ENCODE measurements around the gene TAGAP.

Gene TAGAP

DNA sequence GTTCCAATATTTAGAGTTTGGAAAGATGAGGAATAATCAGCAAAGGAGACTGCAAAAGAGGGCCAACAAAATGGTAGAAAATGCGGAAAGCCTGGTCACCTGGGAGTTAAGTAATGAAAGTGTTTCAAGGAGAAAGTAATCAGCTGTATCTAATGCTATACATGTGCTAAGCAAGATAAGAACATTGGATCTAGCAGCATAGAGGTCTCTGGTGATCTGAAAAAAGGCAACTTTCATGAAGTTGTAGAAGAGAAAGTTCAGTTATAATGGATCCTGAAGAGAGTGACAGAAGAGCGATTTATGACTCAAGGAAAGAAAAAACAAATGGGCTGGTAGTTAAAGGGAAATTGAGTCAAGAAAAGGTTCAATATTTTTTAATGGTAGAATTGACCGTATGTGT, 40.2 kb downstream of the TAGAP start:
- Histone ChIP-seq H3K4me3 (ENCODE audit: low read length in 2 of 2) (no peak overlapping the region), H3K14ac (ENCODE audit: low read length) (no peak overlapping the region), H2BK12ac (ENCODE audit: low read length) (no peak overlapping the region), H3K4me2 (ENCODE audit: insufficient read depth, low read length, poor library complexity, severe bottlenecking) (no peak overlapping the region), H3K18ac (ENCODE audit: low read length) (no peak overlapping the region), H3K4me1 (ENCODE audit: control insufficient read depth in 2 of 2, insufficient read depth in 1 of 2, low read depth in 1 of 2, low read length in 2 of 2) (no peaks in the 10 kb centered on the region), H4K91ac (ENCODE audit: low read depth, low read length, poor library complexity) (no peak overlapping the region), H3K27me3 (ENCODE audit: control insufficient read depth in 3 of 3, insufficient read depth in 3 of 3, low read depth in 1 of 3, low read length in 3 of 3) (no peaks in the 10 kb centered on the region), H2BK120ac (ENCODE audit: low read depth, low read length) (no peak overlapping the region), H2BK15ac (ENCODE audit: low read length) (no peak overlapping the region), H3K79me1 (ENCODE audit: low read depth, low read length) (no peaks in the 10 kb centered on the region), H3K23ac (ENCODE audit: low read depth, low read length, poor library complexity) (no peak overlapping the region), H3K4ac (ENCODE audit: low read length) (no peak overlapping the region), H3K9ac (ENCODE audit: low read depth, low read length, poor library complexity) (no peak overlapping the region), H2AFZ (ENCODE audit: low read length) (no peak overlapping the region), H4K8ac (ENCODE audit: low read depth, low read length) (no peak overlapping the region), H3K9me3 (replicated peaks in 1 of 2; ENCODE audit: control insufficient read depth in 2 of 2, insufficient read depth in 1 of 2, low read depth in 1 of 2, low read length in 2 of 2) (no peaks in the 10 kb centered on the region), H3K36me3 (replicated peaks in 1 of 2; ENCODE audit: control insufficient read depth in 2 of 2, insufficient read depth in 2 of 2, low read length in 2 of 2) (no peaks in the 10 kb centered on the region), H2BK5ac (ENCODE audit: low read length) (no peak overlapping the region), H3K27ac (replicated peaks; ENCODE audit: low read length) (no peak overlapping the region), H2AK5ac (ENCODE audit: low read depth, low read length) (no peak overlapping the region)
- 100% methylated on average over 1 of the region's 3 CpGs; no CpG with 5 or more reads in 1 of the 2 donors for WGBS, 2 donors (ENCODE audit: extremely low coverage in 2 of 2, insufficient read length in 2 of 2, insufficient replicate concordance in 1 of 2)
- no peak for DNase-seq (ENCODE audit: low spot score)

DNA sequence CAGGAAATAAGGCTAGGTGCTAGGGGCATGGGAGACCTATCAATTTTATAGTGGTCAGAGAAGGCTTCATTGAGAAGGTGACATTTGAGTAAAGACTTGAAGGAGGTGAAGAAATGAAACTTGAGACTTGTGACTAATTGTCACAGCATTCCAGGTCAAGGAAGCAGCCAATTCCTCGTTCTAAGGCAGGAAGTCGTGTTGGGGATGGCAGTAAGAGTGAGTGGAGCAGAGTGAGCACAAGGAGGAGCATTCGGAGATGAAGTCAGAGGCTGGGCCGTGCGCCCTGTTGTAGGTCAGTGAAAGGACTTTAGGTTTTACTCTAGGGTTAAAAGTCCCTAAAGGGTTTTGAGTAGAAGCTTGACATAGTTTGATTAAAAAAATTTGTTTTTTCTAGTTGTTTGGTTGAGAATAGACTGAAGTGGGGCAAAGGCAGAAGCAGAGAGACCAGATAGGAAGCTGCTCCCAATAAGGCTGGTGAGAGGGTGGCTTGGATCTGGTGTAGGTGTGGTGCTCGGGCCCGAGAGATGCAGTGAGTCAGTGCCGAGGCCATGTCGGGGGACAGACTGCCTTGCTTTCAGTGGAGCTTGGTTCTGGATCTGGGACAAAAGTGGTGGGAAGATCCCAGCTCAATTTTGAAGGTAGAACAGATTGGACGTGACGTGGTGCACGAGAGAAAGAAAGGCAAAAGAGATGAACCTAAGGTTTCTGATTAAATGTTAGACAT, 42.2 kb downstream of the TAGAP start:
- no peaks in the 10 kb centered on the region for H3K9me3 ChIP-seq (replicated peaks in 1 of 2; ENCODE audit: control insufficient read depth in 2 of 2, insufficient read depth in 1 of 2, low read depth in 1 of 2, low read length in 2 of 2)
- WGBS, 2 donors (ENCODE audit: extremely low coverage in 2 of 2, insufficient read length in 2 of 2, insufficient replicate concordance in 1 of 2) = no CpG with 5 or more reads among the region's 12 CpGs
- peaks cover 0 to 2% of the 10 kb centered on the region in 2 donors for H3K4me1 ChIP-seq (ENCODE audit: control insufficient read depth in 2 of 2, insufficient read depth in 1 of 2, low read depth in 1 of 2, low read length in 2 of 2)
- no peak overlapping the region for H4K8ac ChIP-seq (ENCODE audit: low read depth, low read length)
- no peaks in the 10 kb centered on the region for H3K27me3 ChIP-seq (ENCODE audit: control insufficient read depth in 3 of 3, insufficient read depth in 3 of 3, low read depth in 1 of 3, low read length in 3 of 3)
- no peak overlapping the region for H2BK120ac ChIP-seq (ENCODE audit: low read depth, low read length)
- no peak overlapping the region for H3K4ac ChIP-seq (ENCODE audit: low read length)
- no peak overlapping the region for H2AFZ ChIP-seq (ENCODE audit: low read length)
- H3K23ac ChIP-seq (ENCODE audit: low read depth, low read length, poor library complexity) = no peak overlapping the region
- no peak overlapping the region for H2BK15ac ChIP-seq (ENCODE audit: low read length)
- H3K4me2 ChIP-seq (ENCODE audit: insufficient read depth, low read length, poor library complexity, severe bottlenecking) = no peak overlapping the region
- H3K27ac ChIP-seq (replicated peaks; ENCODE audit: low read length) = no peak overlapping the region
- H3K36me3 ChIP-seq (replicated peaks in 1 of 2; ENCODE audit: control insufficient read depth in 2 of 2, insufficient read depth in 2 of 2, low read length in 2 of 2) = no peaks in the 10 kb centered on the region
- DNase-seq (ENCODE audit: low spot score) = no peak
- no peak overlapping the region for H3K18ac ChIP-seq (ENCODE audit: low read length)
- no peak overlapping the region for H3K4me3 ChIP-seq (ENCODE audit: low read length in 2 of 2)
- H3K9ac ChIP-seq (ENCODE audit: low read depth, low read length, poor library complexity) = no peak overlapping the region
- H2BK5ac ChIP-seq (ENCODE audit: low read length) = no peak overlapping the region
- H4K91ac ChIP-seq (ENCODE audit: low read depth, low read length, poor library complexity) = no peak overlapping the region
- H2BK12ac ChIP-seq (ENCODE audit: low read length) = no peak overlapping the region
- no peaks in the 10 kb centered on the region for H3K79me1 ChIP-seq (ENCODE audit: low read depth, low read length)
- H2AK5ac ChIP-seq (ENCODE audit: low read depth, low read length) = no peak overlapping the region
- no peak overlapping the region for H3K14ac ChIP-seq (ENCODE audit: low read length)

DNA sequence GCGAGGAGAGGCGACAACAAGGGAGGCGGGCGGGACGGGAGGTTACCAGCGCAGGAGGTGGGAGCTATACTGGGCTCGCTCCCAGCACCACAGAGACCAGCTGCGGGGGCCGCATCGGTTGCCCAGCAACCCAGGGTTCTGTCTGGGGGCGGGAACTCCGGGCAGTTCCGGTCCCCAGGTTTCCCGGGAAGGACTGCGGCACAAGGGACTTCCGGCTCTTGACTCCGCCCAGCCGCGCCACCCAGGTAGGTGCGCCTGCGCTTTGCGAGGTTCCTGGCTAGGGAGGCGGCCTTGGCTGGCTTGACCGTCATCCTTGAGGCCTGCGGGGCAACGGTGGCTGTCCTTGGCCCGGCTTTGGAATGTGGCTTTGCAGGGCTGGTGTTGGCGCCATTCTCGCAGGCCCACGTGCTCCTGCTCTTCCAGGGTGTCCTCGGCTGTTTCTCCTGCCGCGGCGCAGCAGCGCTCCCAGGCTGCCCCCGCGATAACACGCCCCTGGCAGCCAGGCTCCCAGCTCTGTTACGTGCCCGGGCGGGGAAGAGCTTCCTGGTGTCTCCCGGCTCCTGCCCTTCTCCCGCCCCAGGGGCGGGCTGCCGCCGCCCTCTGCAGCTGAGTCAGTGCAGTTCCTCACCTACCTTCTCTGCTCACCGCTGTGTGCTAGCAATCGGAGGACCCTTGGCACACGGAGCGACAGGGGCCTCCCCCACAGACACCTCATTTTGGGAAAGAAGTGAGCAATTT, 45.0 kb downstream of the TAGAP start, which contains the start of gene RSPH3:
Gene RSPH3, minus strand, starts transcription at position 537 of the 738 bp plus-strand sequence. CDS start 652 bp downstream, outside the sequence.
- no peak within 1 kb of the TSS for H4K8ac ChIP-seq (ENCODE audit: low read depth, low read length)
- peak within 1 kb of the TSS; percentile 93 for H3K9ac ChIP-seq (ENCODE audit: low read depth, low read length, poor library complexity)
- no peaks in the 10 kb centered on the region for H3K79me1 ChIP-seq (ENCODE audit: low read depth, low read length)
- H3K9me3 ChIP-seq (replicated peaks in 1 of 2; ENCODE audit: control insufficient read depth in 2 of 2, insufficient read depth in 1 of 2, low read depth in 1 of 2, low read length in 2 of 2) = peaks cover 0 to 3% of the 10 kb centered on the region in 2 donors
- no peaks in the 10 kb centered on the region for H3K36me3 ChIP-seq (replicated peaks in 1 of 2; ENCODE audit: control insufficient read depth in 2 of 2, insufficient read depth in 2 of 2, low read length in 2 of 2)
- H3K14ac ChIP-seq (ENCODE audit: low read length) = no peak within 1 kb of the TSS
- H3K27me3 ChIP-seq (ENCODE audit: control insufficient read depth in 3 of 3, insufficient read depth in 3 of 3, low read depth in 1 of 3, low read length in 3 of 3) = no peaks in the 10 kb centered on the region
- no peak within 1 kb of the TSS for H2AK5ac ChIP-seq (ENCODE audit: low read depth, low read length)
- DNase-seq (ENCODE audit: low spot score) = peak; percentile 93
- WGBS, 2 donors (ENCODE audit: extremely low coverage in 2 of 2, insufficient read length in 2 of 2, insufficient replicate concordance in 1 of 2) = no CpG with 5 or more reads among the region's 50 CpGs
- no peak within 1 kb of the TSS for H2BK12ac ChIP-seq (ENCODE audit: low read length)
- H3K4me2 ChIP-seq (ENCODE audit: insufficient read depth, low read length, poor library complexity, severe bottlenecking) = peak within 1 kb of the TSS; percentile 89
- H3K4ac ChIP-seq (ENCODE audit: low read length) = peak within 1 kb of the TSS; percentile 79
- H3K4me1 ChIP-seq (ENCODE audit: control insufficient read depth in 2 of 2, insufficient read depth in 1 of 2, low read depth in 1 of 2, low read length in 2 of 2) = peaks cover 0 to 2% of the 10 kb centered on the region in 2 donors
- H4K91ac ChIP-seq (ENCODE audit: low read depth, low read length, poor library complexity) = no peak within 1 kb of the TSS
- H2BK120ac ChIP-seq (ENCODE audit: low read depth, low read length) = no peak within 1 kb of the TSS
- peak within 1 kb of the TSS; percentile 86 to 92 for H3K4me3 ChIP-seq (ENCODE audit: low read length in 2 of 2)
- peak within 1 kb of the TSS; percentile 93 for H3K18ac ChIP-seq (ENCODE audit: low read length)
- H2BK5ac ChIP-seq (ENCODE audit: low read length) = peak within 1 kb of the TSS; percentile 79
- peak within 1 kb of the TSS; percentile 77 for H3K27ac ChIP-seq (replicated peaks; ENCODE audit: low read length)
- peak within 1 kb of the TSS; percentile 97 for H2AFZ ChIP-seq (ENCODE audit: low read length)
- no peak within 1 kb of the TSS for H2BK15ac ChIP-seq (ENCODE audit: low read length)
- peak within 1 kb of the TSS; percentile 96 for H3K23ac ChIP-seq (ENCODE audit: low read depth, low read length, poor library complexity)

DNA sequence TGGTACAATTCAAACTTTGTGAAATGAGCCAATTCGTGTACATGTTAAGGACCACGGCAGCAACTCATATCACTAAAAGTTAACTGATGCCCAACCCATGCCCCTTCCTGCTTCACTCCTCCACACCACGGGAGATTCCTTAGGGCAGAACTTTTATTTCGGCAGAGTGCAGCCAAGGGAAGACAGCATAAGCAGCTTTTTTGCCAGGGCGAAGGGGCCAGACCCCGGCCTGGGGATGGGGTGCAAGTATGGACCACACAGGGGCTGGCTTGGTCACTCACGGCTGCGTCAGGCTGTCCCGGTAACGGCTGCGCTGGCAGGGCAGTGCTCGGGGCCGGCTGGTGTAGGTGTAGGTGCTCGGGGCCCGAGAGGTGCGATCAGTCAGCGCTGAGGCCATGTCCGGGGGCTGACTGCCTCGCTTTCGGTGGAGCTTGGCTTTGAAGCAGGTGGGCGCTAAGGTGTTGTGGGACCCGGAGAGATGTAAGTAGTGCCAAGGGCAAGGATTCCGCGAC, 45.6 kb downstream of the TAGAP start:
- Histone ChIP-seq H3K27ac (replicated peaks; ENCODE audit: low read length) (no peak overlapping the region), H4K91ac (ENCODE audit: low read depth, low read length, poor library complexity) (no peak overlapping the region), H3K4me1 (ENCODE audit: control insufficient read depth in 2 of 2, insufficient read depth in 1 of 2, low read depth in 1 of 2, low read length in 2 of 2) (peaks cover 0 to 2% of the 10 kb centered on the region in 2 donors), H3K14ac (ENCODE audit: low read length) (no peak overlapping the region), H2AFZ (ENCODE audit: low read length) (peak overlapping the region; percentile 97), H2AK5ac (ENCODE audit: low read depth, low read length) (no peak overlapping the region), H3K23ac (ENCODE audit: low read depth, low read length, poor library complexity) (peak overlapping the region; percentile 96), H3K18ac (ENCODE audit: low read length) (peak overlapping the region; percentile 65), H3K4ac (ENCODE audit: low read length) (no peak overlapping the region), H3K79me1 (ENCODE audit: low read depth, low read length) (no peaks in the 10 kb centered on the region), H2BK5ac (ENCODE audit: low read length) (peak overlapping the region; percentile 79), H3K27me3 (ENCODE audit: control insufficient read depth in 3 of 3, insufficient read depth in 3 of 3, low read depth in 1 of 3, low read length in 3 of 3) (no peaks in the 10 kb centered on the region), H4K8ac (ENCODE audit: low read depth, low read length) (no peak overlapping the region), H2BK120ac (ENCODE audit: low read depth, low read length) (no peak overlapping the region), H2BK15ac (ENCODE audit: low read length) (no peak overlapping the region), H2BK12ac (ENCODE audit: low read length) (no peak overlapping the region), H3K9me3 (replicated peaks in 1 of 2; ENCODE audit: control insufficient read depth in 2 of 2, insufficient read depth in 1 of 2, low read depth in 1 of 2, low read length in 2 of 2) (peaks cover 0 to 3% of the 10 kb centered on the region in 2 donors), H3K9ac (ENCODE audit: low read depth, low read length, poor library complexity) (peak overlapping the region; percentile 93), H3K36me3 (replicated peaks in 1 of 2; ENCODE audit: control insufficient read depth in 2 of 2, insufficient read depth in 2 of 2, low read length in 2 of 2) (no peaks in the 10 kb centered on the region), H3K4me2 (ENCODE audit: insufficient read depth, low read length, poor library complexity, severe bottlenecking) (peak overlapping the region; percentile 89), H3K4me3 (ENCODE audit: low read length in 2 of 2) (peak overlapping the region; percentile 86 to 92)
- DNase-seq (ENCODE audit: low spot score) = no peak
- WGBS, 2 donors (ENCODE audit: extremely low coverage in 2 of 2, insufficient read length in 2 of 2, insufficient replicate concordance in 1 of 2) = no CpG with 5 or more reads among the region's 24 CpGs

Data from neuronal stem cell (in vitro differentiated cells).